Measurements from ENCODE around the gene RSBN1L. TPM values are rescaled to one million over a fixed set of nuclear protein-coding genes. Genes with fewer than 3 reads are reported as not detected.

The RSBN1L gene
- polyA plus RNA-seq, 1 donor (not counting 4 experiments of a cell fraction or from before 2014, with no cell fraction given): 9.6 TPM

DNA sequence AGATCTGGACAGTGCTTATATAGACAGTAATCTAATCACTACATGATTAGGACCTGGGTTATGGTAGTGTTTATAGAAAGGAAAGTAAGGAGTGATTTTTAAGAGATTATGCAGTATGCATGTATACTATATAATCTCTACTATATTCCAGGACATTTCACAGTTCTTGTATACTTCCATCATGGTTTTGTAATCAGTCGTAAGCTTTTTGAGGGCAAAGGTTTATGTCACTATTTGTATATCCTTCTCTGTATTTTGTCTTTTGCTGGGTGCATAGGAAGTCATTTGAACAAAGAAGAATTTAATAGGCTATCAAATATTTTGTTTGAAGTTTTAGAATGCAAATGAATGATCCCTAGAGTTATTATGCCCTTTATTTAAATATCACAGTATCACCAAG, 39.2 kb downstream of the RSBN1L start:
- no peak for TF ChIP-seq EZH2 (IDR thresholded peaks at IDR 0.05; ENCODE audit: low read length)
- TF ChIP-seq, protein P1, sequence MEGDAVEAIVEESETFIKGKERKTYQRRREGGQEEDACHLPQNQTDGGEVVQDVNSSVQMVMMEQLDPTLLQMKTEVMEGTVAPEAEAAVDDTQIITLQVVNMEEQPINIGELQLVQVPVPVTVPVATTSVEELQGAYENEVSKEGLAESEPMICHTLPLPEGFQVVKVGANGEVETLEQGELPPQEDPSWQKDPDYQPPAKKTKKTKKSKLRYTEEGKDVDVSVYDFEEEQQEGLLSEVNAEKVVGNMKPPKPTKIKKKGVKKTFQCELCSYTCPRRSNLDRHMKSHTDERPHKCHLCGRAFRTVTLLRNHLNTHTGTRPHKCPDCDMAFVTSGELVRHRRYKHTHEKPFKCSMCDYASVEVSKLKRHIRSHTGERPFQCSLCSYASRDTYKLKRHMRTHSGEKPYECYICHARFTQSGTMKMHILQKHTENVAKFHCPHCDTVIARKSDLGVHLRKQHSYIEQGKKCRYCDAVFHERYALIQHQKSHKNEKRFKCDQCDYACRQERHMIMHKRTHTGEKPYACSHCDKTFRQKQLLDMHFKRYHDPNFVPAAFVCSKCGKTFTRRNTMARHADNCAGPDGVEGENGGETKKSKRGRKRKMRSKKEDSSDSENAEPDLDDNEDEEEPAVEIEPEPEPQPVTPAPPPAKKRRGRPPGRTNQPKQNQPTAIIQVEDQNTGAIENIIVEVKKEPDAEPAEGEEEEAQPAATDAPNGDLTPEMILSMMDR (optimal IDR thresholded peaks at IDR 0.05 in 1 of 3, IDR thresholded peaks at IDR 0.05 in 1 of 3, conservative IDR thresholded peaks at IDR 0.05 in 1 of 3; ENCODE audit: extremely low read depth in 1 of 3, insufficient read depth in 2 of 3, low read length in 3 of 3): no peak
- Histone ChIP-seq H3K4me3 (ENCODE audit: control insufficient read depth in 2 of 3, extremely low read depth in 1 of 3, insufficient read depth in 2 of 3, low read depth in 1 of 3, low read length in 3 of 3) (no peak overlapping the region), H3K4me1 (ENCODE audit: control insufficient read depth, extremely low read depth, insufficient read depth, low read length) (peaks cover 4% of the 10 kb centered on the region), H3K27ac (ENCODE audit: control insufficient read depth, insufficient read depth, low read length) (no peak overlapping the region), H3K4me2 (ENCODE audit: control insufficient read depth, extremely low read depth, insufficient read depth, low read depth, low read length) (no peak overlapping the region), H3K79me2 (ENCODE audit: control insufficient read depth, insufficient read depth, low read length) (peaks cover 39% of the 10 kb centered on the region), H3K9me1 (ENCODE audit: control insufficient read depth, extremely low read depth, insufficient read depth, low read length) (no peaks in the 10 kb centered on the region), H3K27me3 (ENCODE audit: control insufficient read depth, extremely low read depth, insufficient read depth, low read length) (no peaks in the 10 kb centered on the region), H3K36me3 (ENCODE audit: control insufficient read depth in 2 of 2, extremely low read depth in 1 of 2, insufficient read depth in 2 of 2, low read length in 2 of 2) (no peaks in the 10 kb centered on the region), H2AFZ (ENCODE audit: control insufficient read depth, low read length) (no peak overlapping the region), H4K20me1 (ENCODE audit: control insufficient read depth, extremely low read depth, insufficient read depth, low read length) (no peaks in the 10 kb centered on the region), H3K9ac (ENCODE audit: control insufficient read depth, extremely low read depth, insufficient read depth, low read length) (no peak overlapping the region), H3K9me3 (ENCODE audit: control insufficient read depth, low read depth, low read length) (no peaks in the 10 kb centered on the region)
- FAIRE-seq (no peak), DNase-seq (ENCODE audit: low read depth, low spot score) (no peak)
- dilution Hi-C loops (cut with MboI; ENCODE audit: extremely low pct_ligation_motif_present, low sequenced_read_pairs): no loop called here

DNA sequence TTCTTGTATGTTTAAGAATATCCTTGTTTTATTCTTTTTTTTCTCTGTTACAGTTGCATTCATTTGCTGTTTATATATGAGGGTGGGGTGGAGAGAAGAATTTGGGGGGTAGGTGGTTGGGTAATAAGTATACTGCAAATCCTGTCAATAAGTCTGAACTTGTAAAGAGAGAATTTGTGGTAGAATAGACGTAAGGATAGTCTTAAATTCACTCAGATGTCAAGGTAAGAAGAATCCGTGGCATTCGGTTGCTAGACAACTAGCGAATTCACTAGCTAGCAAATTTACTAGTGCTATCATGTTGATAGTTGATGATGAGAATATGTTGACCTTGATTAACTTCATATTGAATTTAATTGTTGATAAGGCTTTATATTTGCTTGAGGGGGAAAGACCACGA, 40.7 kb downstream of the RSBN1L start:
- FAIRE-seq (no peak), DNase-seq (ENCODE audit: low read depth, low spot score) (no peak)
- Histone ChIP-seq H3K27ac (ENCODE audit: control insufficient read depth, insufficient read depth, low read length) (no peak overlapping the region), H2AFZ (ENCODE audit: control insufficient read depth, low read length) (no peak overlapping the region), H3K9me3 (ENCODE audit: control insufficient read depth, low read depth, low read length) (no peaks in the 10 kb centered on the region), H3K79me2 (ENCODE audit: control insufficient read depth, insufficient read depth, low read length) (peaks cover 26% of the 10 kb centered on the region), H3K4me1 (ENCODE audit: control insufficient read depth, extremely low read depth, insufficient read depth, low read length) (peaks cover 4% of the 10 kb centered on the region), H3K4me2 (ENCODE audit: control insufficient read depth, extremely low read depth, insufficient read depth, low read depth, low read length) (no peak overlapping the region), H3K36me3 (ENCODE audit: control insufficient read depth in 2 of 2, extremely low read depth in 1 of 2, insufficient read depth in 2 of 2, low read length in 2 of 2) (no peaks in the 10 kb centered on the region), H3K9ac (ENCODE audit: control insufficient read depth, extremely low read depth, insufficient read depth, low read length) (no peak overlapping the region), H3K27me3 (ENCODE audit: control insufficient read depth, extremely low read depth, insufficient read depth, low read length) (no peaks in the 10 kb centered on the region), H3K9me1 (ENCODE audit: control insufficient read depth, extremely low read depth, insufficient read depth, low read length) (no peaks in the 10 kb centered on the region), H3K4me3 (ENCODE audit: control insufficient read depth in 2 of 3, extremely low read depth in 1 of 3, insufficient read depth in 2 of 3, low read depth in 1 of 3, low read length in 3 of 3) (no peak overlapping the region), H4K20me1 (ENCODE audit: control insufficient read depth, extremely low read depth, insufficient read depth, low read length) (no peaks in the 10 kb centered on the region)
- TF ChIP-seq EZH2 (IDR thresholded peaks at IDR 0.05; ENCODE audit: low read length): no peak
- TF ChIP-seq, protein P1 (optimal IDR thresholded peaks at IDR 0.05 in 1 of 3, IDR thresholded peaks at IDR 0.05 in 1 of 3, conservative IDR thresholded peaks at IDR 0.05 in 1 of 3; ENCODE audit: extremely low read depth in 1 of 3, insufficient read depth in 2 of 3, low read length in 3 of 3): no peak
- dilution Hi-C loops (cut with MboI; ENCODE audit: extremely low pct_ligation_motif_present, low sequenced_read_pairs): no loop called here

All from keratinocyte (primary cell).